KOPT-K1 (cell line): ENCODE results near the gene GP1BB.
"Not testable (repeated sequence)": the region's sequence is repeated elsewhere in the genome, so short reads cannot be mapped to it uniquely, and the experiment has no call there.

Experiments used
- H3K27ac ChIP-seq: fragments of 200-600 bp; sonication (generic); 2 replicates; pipeline ENCODE4 v1.5.1; 2016; ENCODE audit warnings: antibody characterized with exemption, mild to moderate bottlenecking, low read depth, low read length; ENCODE audit not compliant: poor library complexity, severe bottlenecking
- H3K36me3 ChIP-seq: fragments of 200-600 bp; sonication (generic); 2 replicates; pipeline ENCODE4 v1.5.1; 2017; ENCODE audit warnings: antibody characterized with exemption, mild to moderate bottlenecking, low read length, moderate library complexity; ENCODE audit not compliant: insufficient read depth
- H3K9me3 ChIP-seq: fragments of 200-600 bp; sonication (generic); 2 replicates; pipeline ENCODE4 v1.5.1; 2017; ENCODE audit warnings: antibody characterized with exemption, low read length, mild to moderate bottlenecking; ENCODE audit not compliant: insufficient read depth, poor library complexity, severe bottlenecking

Gene GP1BB

DNA sequence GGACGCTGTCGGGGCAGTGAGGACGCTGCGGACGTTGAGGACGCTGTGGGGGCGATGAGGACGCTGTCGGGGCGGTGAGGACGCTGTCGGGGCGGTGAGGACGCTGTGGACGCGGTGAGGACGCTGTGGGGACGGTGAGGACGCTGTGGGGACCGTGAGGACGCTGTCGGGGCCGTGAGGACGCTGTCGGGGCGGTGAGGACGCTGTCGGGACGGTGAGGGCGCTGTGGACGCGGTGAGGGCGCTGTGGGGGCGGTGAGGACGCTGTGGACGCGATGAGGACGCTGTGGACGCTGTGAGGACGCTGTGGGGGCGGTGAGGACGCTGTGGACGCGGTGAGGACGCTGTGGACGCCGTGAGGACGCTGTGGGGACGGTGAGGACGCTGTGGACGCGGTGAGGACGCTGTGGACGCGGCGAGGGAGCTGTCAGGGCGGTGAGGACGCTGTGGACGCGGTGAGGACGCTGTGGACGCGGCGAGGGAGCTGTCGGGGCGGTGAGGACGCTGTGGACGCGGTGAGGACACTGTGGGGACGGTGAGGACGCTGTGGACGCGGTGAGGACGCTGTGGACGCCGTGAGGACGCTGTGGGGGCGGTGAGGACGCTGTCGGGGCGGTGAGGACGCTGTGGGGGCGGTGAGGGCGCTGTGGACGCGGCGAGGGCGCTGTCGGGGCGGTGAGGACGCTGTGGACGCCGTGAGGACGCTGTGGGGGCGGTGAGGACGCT is 2.9 kb downstream of the GP1BB start:
- H3K36me3 ChIP-seq, H3K9me3 ChIP-seq, H3K27ac ChIP-seq: not testable (repeated sequence)

DNA sequence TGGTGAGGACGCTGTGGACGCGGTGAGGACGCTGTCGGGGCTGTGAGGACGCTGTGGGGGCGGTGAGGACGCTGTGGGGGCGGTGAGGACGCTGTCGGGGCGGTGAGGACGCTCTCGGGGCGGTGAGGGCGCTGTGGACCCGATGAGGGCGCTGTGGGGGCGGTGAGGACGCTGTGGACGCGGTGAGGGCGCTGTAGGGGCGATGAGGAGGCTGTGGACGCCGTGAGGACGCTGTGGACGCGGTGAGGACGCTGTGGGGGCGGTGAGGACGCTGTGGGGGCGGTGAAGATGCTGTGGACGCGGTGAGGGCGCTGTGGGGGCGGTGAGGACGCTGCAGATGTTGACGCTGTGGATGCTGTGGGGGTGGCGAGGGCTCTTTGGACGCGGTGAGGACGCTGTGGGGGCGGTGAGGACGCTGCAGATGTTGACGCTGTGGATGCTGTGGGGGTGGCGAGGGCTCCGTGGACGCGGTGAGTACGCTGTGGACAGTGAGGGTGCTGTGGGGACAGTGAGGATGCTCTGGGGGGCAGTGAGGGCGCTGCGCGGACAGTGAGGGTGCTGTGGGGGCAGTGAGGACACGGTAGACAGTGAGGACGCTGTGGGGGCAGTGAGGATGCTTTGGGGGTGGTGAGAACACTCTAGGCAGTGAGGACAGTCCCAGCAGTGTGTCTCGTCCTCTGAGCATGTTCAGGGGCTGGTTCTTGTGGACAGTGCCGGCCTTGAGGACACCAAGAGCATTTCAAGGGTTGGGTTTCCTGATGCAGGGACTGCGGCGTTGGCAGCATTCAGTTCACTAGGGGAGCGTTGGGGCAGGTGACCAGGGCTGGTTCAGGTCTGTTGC is 4.2 kb downstream of the GP1BB start:
- H3K9me3 ChIP-seq = no peaks in the 10 kb centered on the region
- H3K36me3 ChIP-seq = no peaks in the 10 kb centered on the region
- no peak overlapping the region for H3K27ac ChIP-seq

DNA sequence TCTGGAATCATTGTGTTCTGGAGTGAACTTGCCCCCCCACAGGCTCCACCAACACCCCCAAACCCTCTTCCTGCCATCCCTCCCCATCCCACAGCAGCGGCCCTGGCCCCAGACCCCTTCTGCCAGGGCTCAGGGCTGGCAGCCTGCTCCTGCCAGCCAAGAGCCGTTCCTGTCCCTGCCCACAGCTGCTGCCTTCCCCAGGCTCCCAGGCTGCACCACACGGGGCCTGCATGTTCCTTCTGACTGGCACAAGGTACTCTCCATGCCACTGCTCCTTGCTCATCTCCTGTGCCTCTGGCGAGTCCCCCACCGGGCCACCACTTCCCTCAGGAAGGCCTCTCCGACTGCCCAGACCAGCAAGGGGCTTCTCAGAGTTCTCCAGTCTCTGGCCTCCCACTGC is 4.9 kb downstream of the GP1BB start:
- Histone ChIP-seq H3K36me3 (no peaks in the 10 kb centered on the region), H3K27ac (no peak overlapping the region), H3K9me3 (no peaks in the 10 kb centered on the region)

DNA sequence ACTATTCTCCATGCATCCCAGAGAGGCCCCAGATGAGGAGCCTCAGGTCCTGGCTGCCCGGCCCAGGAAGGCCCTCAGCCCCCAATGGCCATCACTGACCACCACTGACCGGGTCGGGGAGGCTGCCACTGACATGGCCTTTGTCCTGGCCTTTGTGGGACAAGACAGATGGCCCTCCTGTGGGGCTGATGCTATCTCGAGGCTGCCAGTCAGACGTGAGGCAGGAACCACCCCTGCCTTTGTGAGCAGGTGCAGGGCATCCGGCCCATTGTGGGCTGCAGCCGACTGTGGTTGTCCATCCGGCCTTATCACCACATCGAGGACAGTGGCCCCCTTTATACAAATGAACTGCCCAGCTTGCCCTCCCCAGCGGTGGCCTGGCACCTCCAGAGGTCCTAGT is 5.5 kb downstream of the GP1BB start:
- H3K27ac ChIP-seq = no peak overlapping the region
- no peaks in the 10 kb centered on the region for H3K9me3 ChIP-seq
- no peaks in the 10 kb centered on the region for H3K36me3 ChIP-seq

DNA sequence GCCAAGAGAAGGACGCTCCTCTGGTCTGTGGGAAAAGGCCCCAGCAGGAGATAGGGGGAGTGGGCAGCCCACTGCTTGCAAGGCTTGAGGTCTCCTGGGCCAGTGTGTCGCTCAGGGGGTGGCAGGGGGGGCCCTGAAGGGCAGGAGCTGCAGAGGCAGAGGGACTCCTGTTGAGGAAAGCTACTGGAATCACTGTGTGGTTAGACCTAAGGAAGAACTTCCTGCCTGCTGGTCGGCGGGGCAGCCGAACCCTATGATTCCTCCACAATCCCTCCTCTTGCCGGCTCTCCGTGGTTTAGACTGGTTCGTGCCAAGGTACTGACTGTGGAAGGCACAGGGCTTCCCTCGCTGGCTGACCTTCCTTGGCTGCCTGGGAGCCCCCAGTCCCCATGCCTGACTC is 6.2 kb downstream of the GP1BB start:
- Histone ChIP-seq H3K9me3 (no peaks in the 10 kb centered on the region), H3K27ac (no peak overlapping the region), H3K36me3 (no peaks in the 10 kb centered on the region)

DNA sequence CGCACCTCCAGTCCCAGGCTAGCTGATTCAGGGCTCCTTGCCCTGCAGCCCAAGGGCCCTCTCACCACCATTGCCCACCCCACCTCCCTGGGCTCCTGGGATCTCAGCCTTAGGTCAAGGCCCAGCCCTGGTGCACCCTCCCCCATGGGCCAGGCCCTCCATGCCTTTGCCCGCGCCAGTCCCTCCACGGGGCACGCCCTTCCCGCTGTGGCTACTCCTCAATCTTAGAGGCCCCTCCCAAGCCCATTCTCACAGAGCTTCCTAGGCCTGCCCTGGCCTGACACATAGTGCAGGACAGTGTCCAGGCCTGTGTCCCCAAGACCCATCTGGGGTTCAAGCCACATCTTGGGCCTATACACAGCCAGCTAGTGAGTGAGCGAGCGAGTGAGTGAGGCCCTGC is 6.9 kb downstream of the GP1BB start:
- Histone ChIP-seq H3K36me3 (no peaks in the 10 kb centered on the region), H3K27ac (no peak overlapping the region), H3K9me3 (no peaks in the 10 kb centered on the region)

DNA sequence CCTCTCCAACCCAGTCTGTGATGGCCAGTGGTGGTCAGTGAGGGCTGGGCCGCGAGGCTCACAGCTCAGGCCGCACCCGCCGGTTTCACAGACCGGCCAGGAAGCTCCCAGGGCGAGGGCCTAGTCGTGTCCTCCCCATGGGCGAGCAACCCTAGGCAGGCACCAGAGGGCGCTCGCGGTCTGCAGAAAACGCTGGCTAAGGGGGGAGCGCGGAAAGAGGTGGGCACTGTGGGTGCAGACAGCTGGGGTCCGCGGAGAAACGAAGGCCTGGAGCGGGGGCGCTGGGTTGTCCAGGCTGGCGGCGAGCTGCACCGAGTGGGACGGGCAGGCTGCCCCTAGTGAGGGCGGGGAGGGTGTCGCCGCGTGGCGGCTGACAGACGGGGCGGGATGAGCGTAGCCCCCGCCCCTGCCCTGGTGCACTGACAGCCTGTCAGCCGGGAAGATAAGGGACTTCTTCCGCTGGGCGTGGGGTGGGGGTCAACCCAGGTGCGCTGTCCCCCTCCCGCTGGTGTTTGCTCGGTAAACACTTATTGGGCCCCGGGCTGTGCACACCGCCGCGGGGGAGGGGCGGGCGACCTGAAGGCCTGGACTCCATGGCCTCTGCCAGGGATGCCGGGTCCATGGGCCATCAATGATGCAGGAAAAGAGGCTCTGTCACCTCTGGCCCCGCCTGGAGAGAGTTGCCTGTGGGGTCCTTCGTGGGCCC is 7.5 kb downstream of the GP1BB start:
- no peaks in the 10 kb centered on the region for H3K36me3 ChIP-seq
- H3K9me3 ChIP-seq = no peaks in the 10 kb centered on the region
- H3K27ac ChIP-seq = peak overlapping the region; percentile 47

DNA sequence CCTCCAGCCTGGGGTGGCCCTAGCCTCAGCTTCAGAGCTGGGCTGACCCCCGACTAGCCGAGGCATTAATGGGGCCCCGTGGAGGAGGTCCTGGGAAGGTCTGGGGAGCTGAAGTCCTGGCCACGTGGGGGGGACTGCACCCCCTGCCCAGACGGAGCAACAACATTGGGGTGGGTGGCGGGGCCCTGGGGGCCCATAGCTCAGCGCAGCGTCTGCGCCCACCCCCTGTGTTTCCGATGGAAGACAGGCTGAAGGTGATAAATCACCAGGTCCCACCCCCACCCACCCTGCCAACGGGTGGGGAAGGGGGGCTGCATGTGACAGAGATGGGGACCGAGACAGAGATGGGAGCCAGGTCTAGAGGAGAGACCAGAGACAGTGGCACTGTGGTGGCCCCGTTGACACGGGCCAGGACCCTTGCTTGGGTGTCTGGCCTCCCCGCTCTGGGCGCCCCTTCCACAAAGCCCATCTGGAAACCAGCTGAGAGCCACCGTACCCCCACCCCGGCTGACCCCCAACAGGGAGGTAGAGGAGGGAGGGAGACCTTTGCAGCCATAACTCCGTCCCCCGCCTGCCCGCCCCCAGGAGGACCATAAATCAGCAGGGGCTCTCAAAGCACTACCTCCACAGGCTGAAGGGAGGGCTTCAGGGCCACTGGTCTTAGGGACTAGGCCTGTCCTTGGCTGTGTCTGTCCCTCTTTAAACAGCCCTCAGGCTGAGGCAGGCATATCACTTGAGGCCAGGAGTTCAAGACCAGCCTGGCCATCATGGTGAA is 8.2 kb downstream of the GP1BB start:
- H3K9me3 ChIP-seq = no peaks in the 10 kb centered on the region
- H3K27ac ChIP-seq = no peak overlapping the region
- no peaks in the 10 kb centered on the region for H3K36me3 ChIP-seq

DNA sequence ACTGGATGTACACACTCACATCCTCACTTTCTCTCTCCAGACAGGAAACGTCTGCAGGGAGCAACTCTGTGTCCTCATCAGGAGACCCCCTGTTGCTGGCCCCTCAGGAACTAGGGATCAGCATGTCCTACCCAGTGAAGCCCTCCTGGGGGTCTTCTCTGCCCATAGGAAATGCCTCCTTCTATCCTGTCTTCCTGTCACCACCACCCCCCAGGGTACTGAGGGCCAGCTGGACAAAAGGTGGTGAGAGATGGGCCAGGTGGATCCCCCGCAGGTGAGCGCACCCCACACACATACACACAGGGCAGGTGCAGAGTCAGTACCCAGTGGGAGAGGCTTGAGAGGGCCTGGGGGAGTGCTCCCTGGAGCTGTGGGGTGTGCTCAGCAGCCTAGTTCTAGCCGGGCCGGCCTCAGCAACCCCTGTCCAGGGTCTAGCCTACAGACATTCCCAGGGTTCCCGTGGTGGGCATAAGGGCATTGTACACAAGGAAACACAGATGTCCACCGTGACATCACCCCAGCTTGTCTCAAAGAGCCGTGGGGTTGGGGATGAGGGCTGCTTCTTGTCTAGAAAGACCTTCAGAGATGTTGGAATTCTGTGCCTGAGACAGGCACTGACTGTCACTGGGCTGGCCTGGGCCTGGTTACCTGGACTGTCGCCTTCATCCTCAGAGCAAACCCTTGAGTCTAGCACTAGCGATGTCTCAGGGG is 9.2 kb downstream of the GP1BB start:
- H3K36me3 ChIP-seq = no peaks in the 10 kb centered on the region
- no peaks in the 10 kb centered on the region for H3K9me3 ChIP-seq
- H3K27ac ChIP-seq = no peak overlapping the region

DNA sequence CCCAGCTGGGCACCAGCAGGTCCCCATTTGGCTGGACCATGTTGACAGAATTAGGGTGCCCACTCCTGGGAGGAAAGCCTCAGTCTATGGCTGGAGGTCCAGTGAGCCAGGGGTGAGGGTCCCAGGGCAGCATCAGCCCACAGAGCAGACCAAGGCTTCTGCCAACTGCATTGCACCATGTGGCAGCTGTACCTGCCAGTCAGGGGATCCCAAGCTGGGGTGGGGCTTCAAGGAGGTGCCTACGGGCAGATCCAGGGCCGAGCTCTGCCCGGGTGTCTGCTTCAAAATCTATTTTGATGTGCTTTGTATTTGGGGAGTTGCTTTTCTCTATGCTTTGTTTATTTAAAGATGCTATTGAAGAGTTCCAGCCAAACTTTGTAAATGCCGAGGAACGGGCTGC is 10.4 kb downstream of the GP1BB start:
- Histone ChIP-seq H3K9me3 (no peaks in the 10 kb centered on the region), H3K36me3 (no peaks in the 10 kb centered on the region), H3K27ac (no peak overlapping the region)

DNA sequence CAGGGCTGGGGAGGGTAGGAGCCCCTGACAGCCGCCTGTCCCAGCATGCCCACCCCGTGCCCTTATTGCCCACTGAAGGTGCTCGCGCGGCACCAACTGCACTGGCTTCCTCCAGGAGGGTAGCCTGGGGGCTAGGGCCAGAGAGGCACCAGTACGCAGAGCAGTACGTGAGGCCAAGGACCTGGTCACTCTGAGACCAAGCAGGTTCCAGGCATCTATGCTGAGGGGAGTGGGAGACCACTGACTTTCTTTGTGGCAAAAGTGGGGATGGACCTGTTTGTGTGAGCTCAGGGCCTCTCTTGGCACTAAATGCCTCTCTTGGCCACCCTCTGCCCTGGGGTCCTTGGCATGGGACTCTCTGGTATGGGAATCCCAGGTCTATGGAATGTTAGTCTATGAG is 10.8 kb downstream of the GP1BB start:
- Histone ChIP-seq H3K9me3 (no peaks in the 10 kb centered on the region), H3K36me3 (no peaks in the 10 kb centered on the region), H3K27ac (no peak overlapping the region)

DNA sequence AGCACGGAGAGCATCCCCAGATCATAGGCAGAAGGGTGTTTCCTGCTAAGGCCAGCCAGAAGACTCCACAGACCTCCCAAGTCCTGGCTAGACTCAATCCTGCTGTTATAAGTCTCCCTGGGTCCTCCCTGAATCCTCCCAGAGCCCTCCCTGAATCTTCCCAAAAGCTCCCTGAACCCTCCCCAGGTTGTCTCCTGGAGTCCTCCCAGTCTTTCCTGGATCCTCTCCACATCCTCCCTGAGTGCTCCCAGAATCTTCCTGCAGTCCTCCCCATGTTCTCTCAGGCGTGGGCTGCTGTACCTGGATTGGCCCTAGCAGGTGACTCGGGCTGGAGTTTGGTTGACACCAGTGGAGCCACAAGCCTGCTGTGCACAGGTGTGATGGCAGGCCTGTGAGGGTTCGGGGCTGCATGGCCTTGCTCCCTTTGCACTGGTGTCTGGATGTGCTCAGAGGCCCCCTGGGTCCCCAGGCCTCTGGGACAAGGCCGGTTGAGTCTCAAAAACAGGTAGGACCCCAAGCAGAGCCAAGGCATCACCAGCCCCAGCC is 11.6 kb downstream of the GP1BB start:
- Histone ChIP-seq H3K9me3 (no peaks in the 10 kb centered on the region), H3K36me3 (no peaks in the 10 kb centered on the region)

DNA sequence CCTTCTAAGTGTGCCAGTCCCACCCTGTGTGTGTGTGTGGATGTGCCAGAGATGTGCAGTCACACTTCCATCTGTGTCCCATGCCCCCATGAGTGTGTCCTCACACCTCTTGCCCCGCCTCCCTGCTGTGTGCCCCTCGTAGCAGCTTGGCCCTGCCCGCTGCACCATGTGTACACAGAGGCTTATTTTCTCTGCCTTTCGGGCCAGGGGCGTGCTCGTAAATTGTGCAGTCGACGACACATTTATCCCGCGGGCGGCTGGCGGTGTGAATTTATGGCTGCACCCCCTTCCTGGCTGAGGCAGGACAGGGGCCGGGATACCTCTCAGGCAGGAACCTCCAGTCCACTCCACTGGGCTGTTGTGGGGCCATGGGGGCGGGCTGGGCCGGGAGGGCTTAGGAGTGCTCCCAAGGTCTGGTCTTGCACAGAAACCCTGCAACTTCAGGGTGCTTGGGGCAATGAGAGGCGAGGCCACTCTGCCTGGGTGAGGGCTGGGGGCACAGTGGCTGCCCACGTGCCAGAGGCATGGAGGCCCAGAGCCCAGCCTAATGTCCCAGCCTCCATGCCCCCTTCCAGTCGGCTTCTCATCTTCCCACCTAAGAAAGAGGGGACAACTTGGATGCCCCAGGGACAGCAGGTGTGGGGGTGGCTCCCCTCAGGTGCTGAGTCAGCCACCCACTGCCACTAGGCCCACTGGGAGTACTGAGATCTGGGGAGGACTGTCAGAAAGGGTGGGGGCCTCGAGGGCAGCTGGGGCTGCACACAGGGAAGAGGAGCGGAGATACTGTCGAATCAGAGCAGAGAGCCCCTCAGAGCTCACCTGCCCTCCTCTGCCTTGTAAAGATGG is 12.5 kb downstream of the GP1BB start:
- H3K36me3 ChIP-seq = no peaks in the 10 kb centered on the region
- H3K9me3 ChIP-seq = no peaks in the 10 kb centered on the region
- no peak overlapping the region for H3K27ac ChIP-seq

More for the DNA sequence above, 11.6 kb downstream of the GP1BB start:
- H3K27ac ChIP-seq = no peak overlapping the region
